ENCODE measurements around the gene ZNF423. TPM values are rescaled to one million over a fixed set of nuclear protein-coding genes. Genes with fewer than 3 reads are reported as not detected.

ZNF423 gene
- total and polyA plus RNA-seq, 2 experiments from 2014 or later, result 0.43 to 0.49 TPM

DNA sequence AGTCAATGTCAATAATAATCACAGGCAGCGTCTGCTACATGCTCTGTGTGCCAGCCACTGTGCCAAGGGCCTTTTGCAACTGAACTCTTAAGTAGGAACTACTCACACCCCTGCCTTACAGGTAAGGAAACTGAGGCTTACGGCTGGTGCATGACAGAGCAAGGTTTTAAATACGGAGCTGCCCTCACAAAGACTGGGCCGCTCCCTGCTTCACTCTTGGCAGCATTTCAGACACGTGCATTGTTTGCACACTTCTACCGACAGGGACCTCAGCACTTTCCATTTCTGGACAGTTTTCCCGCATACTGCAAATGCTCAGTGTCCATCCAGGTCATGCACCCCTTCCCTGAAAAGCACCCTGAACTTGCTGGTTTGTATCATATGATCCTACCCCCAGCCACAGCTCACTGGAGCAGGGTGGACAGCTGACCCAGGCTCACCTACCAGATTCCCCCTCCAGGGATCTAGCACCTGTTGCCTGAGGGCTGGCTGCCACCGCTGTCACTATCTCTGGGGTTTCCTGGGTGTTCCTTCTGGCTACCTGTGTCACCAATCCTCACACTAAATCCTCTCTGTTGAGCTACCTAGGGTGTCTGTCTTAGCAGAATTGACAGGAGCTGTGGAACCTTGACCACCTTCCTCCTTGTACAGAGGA, 339.4 kb downstream of the ZNF423 start:
- no peaks in the 10 kb centered on the region for H4K20me1 ChIP-seq (ENCODE audit: insufficient read depth)
- 67 to 68% methylated on average over 8 of the region's 8 CpGs for WGBS, 2 experiments (ENCODE audit: low coverage in 1 of 2, low lambda C conversion rate in 2 of 2, missing lambda C conversion rate in 2 of 2)
- H2AFZ ChIP-seq, result no peak overlapping the region
- H3K4me1 ChIP-seq (ENCODE audit: insufficient read depth), result no peaks in the 10 kb centered on the region
- no peaks in the 10 kb centered on the region for H3K9me2 ChIP-seq (ENCODE audit: insufficient read depth)
- in situ Hi-C loops (cut with MboI), result no loop called here
- TF ChIP-seq EZH2phosphoT487 (IDR thresholded peaks at IDR 0.05; ENCODE audit: insufficient read depth, low read depth) (no peak), EZH2 (IDR thresholded peaks at IDR 0.05; ENCODE audit: insufficient read depth, poor library complexity, severe bottlenecking) (no peak)
- H3K9me3 ChIP-seq (ENCODE audit: low read depth), result no peaks in the 10 kb centered on the region
- H3K4me2 ChIP-seq (ENCODE audit: unreplicated experiment), result no peak overlapping the region
- no peak overlapping the region for H3K9ac ChIP-seq
- H3F3A ChIP-seq (ENCODE audit: insufficient read depth), result no peaks in the 10 kb centered on the region
- no peak overlapping the region for H3K27ac ChIP-seq
- H3K36me3 ChIP-seq (ENCODE audit: low read depth), result no peaks in the 10 kb centered on the region
- no peak for DNase-seq
- H3K79me2 ChIP-seq (ENCODE audit: insufficient read depth), result no peaks in the 10 kb centered on the region
- H3K4me3 ChIP-seq, result no peak overlapping the region
- H3K27me3 ChIP-seq (replicated peaks; ENCODE audit: insufficient read depth), result no peaks in the 10 kb centered on the region

DNA sequence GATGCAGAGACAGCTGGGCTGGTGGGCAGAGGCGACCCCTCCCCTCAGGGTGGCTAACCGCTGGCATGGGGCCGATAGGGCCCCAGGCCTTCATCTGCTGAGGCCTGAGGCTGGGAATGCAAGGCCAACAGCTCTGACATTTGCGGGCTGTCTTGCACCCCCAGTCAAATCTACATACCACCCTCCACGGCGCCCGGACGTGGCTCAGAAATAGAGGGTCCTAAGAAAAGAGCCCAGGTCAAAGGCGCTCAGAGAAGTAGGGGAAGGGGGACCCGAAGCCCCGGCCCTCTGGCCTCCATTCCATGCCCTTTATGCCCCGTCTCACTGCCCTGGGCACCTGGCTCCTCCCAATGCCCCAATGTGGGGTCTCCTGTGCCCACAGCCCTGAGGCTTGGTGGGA, 340.1 kb downstream of the ZNF423 start:
- 63 to 73% methylated on average over 7 to 12 of the region's 12 CpGs for WGBS, 2 experiments (ENCODE audit: low coverage in 1 of 2, low lambda C conversion rate in 2 of 2, missing lambda C conversion rate in 2 of 2)
- Histone ChIP-seq H3K9ac (no peak overlapping the region), H3K27ac (no peak overlapping the region)

DNA sequence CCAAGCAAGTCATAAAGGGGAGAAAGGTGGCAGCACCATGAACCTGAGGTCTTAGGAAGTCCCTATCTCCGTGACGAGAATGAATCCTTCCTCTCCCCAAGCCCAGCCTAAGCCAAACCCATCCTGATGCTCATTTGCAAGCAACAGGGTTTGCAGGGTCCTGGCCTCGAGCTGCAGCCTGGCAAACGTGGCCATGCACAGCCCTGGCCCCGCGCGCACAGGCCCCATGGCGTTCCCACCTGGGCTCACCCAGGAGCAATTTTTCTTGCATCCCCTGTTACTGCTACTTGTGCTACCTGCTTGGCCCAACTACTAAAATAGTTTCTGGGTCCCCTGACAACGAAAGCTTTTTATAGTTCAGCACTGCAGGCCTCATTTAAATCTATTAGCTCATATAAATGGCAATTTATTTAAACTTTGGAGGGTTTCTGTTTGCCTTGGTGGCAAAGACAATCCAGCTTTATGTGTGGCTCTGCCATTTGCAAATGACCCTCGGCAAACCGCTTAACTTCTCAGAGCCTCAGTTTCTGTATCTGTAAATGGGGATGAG, 340.8 kb downstream of the ZNF423 start:
- H4K20me1 ChIP-seq (ENCODE audit: insufficient read depth), result no peaks in the 10 kb centered on the region
- no peak overlapping the region for H3K27ac ChIP-seq
- H3K27me3 ChIP-seq (replicated peaks; ENCODE audit: insufficient read depth), result no peaks in the 10 kb centered on the region
- no peaks in the 10 kb centered on the region for H3K79me2 ChIP-seq (ENCODE audit: insufficient read depth)
- H3K9ac ChIP-seq, result no peak overlapping the region
- WGBS, 2 experiments (ENCODE audit: low coverage in 1 of 2, low lambda C conversion rate in 2 of 2, missing lambda C conversion rate in 2 of 2), result 67 to 75% methylated on average over 11 of the region's 11 CpGs
- H3F3A ChIP-seq (ENCODE audit: insufficient read depth), result no peaks in the 10 kb centered on the region
- H3K4me2 ChIP-seq (ENCODE audit: unreplicated experiment), result no peak overlapping the region
- DNase-seq, result no peak
- TF ChIP-seq EZH2 (IDR thresholded peaks at IDR 0.05; ENCODE audit: insufficient read depth, poor library complexity, severe bottlenecking), result no peak
- TF ChIP-seq EZH2phosphoT487 (IDR thresholded peaks at IDR 0.05; ENCODE audit: insufficient read depth, low read depth), result no peak
- no peaks in the 10 kb centered on the region for H3K36me3 ChIP-seq (ENCODE audit: low read depth)
- H2AFZ ChIP-seq, result no peak overlapping the region
- in situ Hi-C loops (cut with MboI), result no loop called here
- H3K9me3 ChIP-seq (ENCODE audit: low read depth), result no peaks in the 10 kb centered on the region
- H3K4me1 ChIP-seq (ENCODE audit: insufficient read depth), result no peaks in the 10 kb centered on the region
- H3K9me2 ChIP-seq (ENCODE audit: insufficient read depth), result no peaks in the 10 kb centered on the region
- no peak overlapping the region for H3K4me3 ChIP-seq

More for the DNA sequence above, 340.1 kb downstream of the ZNF423 start:
- no peak overlapping the region for H3K4me2 ChIP-seq (ENCODE audit: unreplicated experiment)
- H2AFZ ChIP-seq, result no peak overlapping the region
- H3F3A ChIP-seq (ENCODE audit: insufficient read depth), result no peaks in the 10 kb centered on the region
- DNase-seq, result no peak
- H3K9me3 ChIP-seq (ENCODE audit: low read depth), result no peaks in the 10 kb centered on the region
- no peak overlapping the region for H3K4me3 ChIP-seq
- no peaks in the 10 kb centered on the region for H3K79me2 ChIP-seq (ENCODE audit: insufficient read depth)
- no peaks in the 10 kb centered on the region for H3K36me3 ChIP-seq (ENCODE audit: low read depth)
- no peaks in the 10 kb centered on the region for H3K4me1 ChIP-seq (ENCODE audit: insufficient read depth)
- H4K20me1 ChIP-seq (ENCODE audit: insufficient read depth), result no peaks in the 10 kb centered on the region
- H3K27me3 ChIP-seq (replicated peaks; ENCODE audit: insufficient read depth), result no peaks in the 10 kb centered on the region
- in situ Hi-C loops (cut with MboI), result no loop called here
- TF ChIP-seq EZH2phosphoT487 (IDR thresholded peaks at IDR 0.05; ENCODE audit: insufficient read depth, low read depth) (no peak), EZH2 (IDR thresholded peaks at IDR 0.05; ENCODE audit: insufficient read depth, poor library complexity, severe bottlenecking) (no peak)
- H3K9me2 ChIP-seq (ENCODE audit: insufficient read depth), result no peaks in the 10 kb centered on the region

DNA sequence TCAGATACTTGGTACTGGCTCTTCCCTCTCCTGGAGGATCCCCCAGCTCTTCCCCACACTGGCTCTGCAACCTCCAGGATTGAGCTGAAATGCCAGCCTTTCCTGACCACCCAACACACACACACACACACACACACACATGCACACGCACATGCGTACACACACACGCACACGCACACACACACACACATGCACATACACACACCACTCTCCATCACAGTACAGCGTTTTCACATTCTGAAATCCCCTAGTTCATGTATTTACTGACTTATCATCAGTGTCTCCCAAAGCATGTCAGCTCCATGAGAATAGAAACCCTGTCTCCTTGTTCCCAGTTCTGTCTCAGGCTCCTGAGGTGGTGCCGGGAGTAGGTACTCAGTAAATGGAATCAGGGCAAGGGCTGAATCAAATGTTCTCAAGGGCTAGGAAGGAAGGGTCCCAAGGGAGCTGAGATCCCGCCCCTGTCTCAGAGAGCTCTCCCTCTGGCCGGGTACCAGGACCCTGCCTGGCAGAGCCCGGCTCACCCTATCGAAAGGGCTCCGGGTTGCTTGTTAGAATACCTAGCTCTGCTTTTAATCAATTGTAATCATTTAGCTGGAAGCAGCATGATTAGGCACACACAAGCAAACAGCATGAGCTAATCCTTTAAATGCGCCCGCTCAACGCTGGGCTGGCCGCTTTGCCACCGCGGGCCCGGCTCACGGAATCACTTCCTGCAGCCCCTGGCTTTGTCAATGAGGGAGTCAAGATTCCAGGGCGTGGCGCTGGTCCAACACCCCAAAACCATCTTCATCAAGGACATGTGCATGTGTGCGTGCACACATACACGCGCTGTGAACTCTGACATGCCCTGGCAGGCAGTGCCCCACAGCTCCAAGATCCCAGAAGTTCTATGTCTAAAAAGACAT, 341.6 kb downstream of the ZNF423 start:
- Histone ChIP-seq H3K9me2 (ENCODE audit: insufficient read depth) (no peaks in the 10 kb centered on the region), H3K27ac (no peak overlapping the region), H3K27me3 (replicated peaks; ENCODE audit: insufficient read depth) (no peaks in the 10 kb centered on the region), H4K20me1 (ENCODE audit: insufficient read depth) (no peaks in the 10 kb centered on the region), H3K9ac (no peak overlapping the region), H3K4me2 (ENCODE audit: unreplicated experiment) (no peak overlapping the region), H3K79me2 (ENCODE audit: insufficient read depth) (no peaks in the 10 kb centered on the region), H2AFZ (no peak overlapping the region), H3K4me3 (no peak overlapping the region), H3K9me3 (ENCODE audit: low read depth) (no peaks in the 10 kb centered on the region), H3F3A (ENCODE audit: insufficient read depth) (no peaks in the 10 kb centered on the region), H3K4me1 (ENCODE audit: insufficient read depth) (no peaks in the 10 kb centered on the region), H3K36me3 (ENCODE audit: low read depth) (no peaks in the 10 kb centered on the region)
- in situ Hi-C loops (cut with MboI), result no loop called here
- 77 to 79% methylated on average over 24 of the region's 24 CpGs for WGBS, 2 experiments (ENCODE audit: low coverage in 1 of 2, low lambda C conversion rate in 2 of 2, missing lambda C conversion rate in 2 of 2)
- no peak for DNase-seq
- TF ChIP-seq EZH2 (IDR thresholded peaks at IDR 0.05; ENCODE audit: insufficient read depth, poor library complexity, severe bottlenecking) (no peak), EZH2phosphoT487 (IDR thresholded peaks at IDR 0.05; ENCODE audit: insufficient read depth, low read depth) (no peak)

All from GM23248 (cell line).